GM12891 (cell line): Measurements from ENCODE around the gene UFC1.

ENCODE experiments used
- DNase-seq: peaks from one replicate; pipeline ENCODE4 v3.0.0; 2011; ENCODE audit warnings: low spot score; ENCODE audit not compliant: insufficient read length
- FAIRE-seq: peaks from 2 replicates; lab custom pipeline; 2011; peaks lifted over from hg19 to GRCh38; lab: Jason Lieb, UNC
- PAX5 ChIP-seq: IDR thresholded peaks from 2 replicates; pipeline ENCODE4 v1.6.1; 2011; ENCODE audit warnings: low read length, moderate library complexity, mild to moderate bottlenecking; ENCODE audit not compliant: insufficient read depth, severe bottlenecking
- POLR2A ChIP-seq: IDR thresholded peaks from 2 replicates; pipeline ENCODE4 v1.6.1; 2011; ENCODE audit warnings: low read depth, low read length, control low read depth
- POLR2AphosphoS5 ChIP-seq: IDR thresholded peaks from 2 replicates; pipeline ENCODE4 v1.6.1; 2011; ENCODE audit warnings: low read depth, low read length, control low read depth
- POU2F2 ChIP-seq: IDR thresholded peaks from 2 replicates; pipeline ENCODE4 v1.6.1; 2011; ENCODE audit warnings: low read depth, mild to moderate bottlenecking, control low read depth, low read length, moderate library complexity
- SPI1 ChIP-seq: IDR thresholded peaks from 2 replicates; pipeline ENCODE4 v1.6.1; 2011; ENCODE audit warnings: low read depth, low read length, control low read depth
- TAF1 ChIP-seq: IDR thresholded peaks from 2 replicates; pipeline ENCODE4 v1.6.1; 2011; ENCODE audit warnings: low read depth, low read length, control low read depth

The UFC1 gene

DNA sequence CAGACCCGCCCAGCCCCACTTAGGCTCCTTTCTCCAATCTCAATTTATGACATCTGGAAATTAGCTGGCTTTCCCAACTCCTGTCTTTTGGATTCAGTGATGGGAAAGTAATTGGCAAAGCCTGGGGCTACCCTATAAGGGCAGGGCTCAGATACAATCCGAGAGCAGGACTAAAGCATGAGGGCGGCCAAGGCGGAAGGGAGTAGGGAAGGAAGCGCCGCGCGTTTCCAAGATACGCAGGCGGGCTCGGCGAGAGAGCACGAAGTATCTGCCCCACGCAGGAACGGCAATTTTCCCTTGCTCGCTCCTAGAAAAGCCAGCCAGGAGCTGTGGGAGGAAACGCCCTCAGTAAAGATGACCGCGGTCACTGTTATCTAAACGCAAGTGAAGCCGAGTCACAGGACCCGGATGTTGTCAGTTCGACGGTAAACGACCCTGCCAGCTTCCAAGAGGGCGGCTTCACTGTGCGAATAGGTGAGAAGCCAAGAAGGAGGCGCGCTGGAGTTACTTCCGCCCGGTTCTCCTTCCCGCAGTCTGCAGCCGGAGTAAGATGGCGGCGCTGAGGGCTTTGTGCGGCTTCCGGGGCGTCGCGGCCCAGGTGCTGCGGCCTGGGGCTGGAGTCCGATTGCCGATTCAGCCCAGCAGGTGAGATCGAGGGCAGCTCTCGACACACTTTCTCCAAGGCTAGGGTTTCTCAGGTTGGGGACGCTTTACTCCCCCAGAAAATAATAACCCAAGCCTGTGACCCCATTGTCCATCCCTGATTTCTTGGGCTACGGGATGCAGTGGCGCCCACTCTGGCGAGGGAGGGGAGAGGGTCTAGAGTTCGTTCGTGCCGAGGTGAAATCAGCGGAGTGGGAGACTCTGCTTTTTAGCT is 48.3 kb downstream of the UFC1 start, which contains the start of gene NDUFS2:
Gene NDUFS2 (plus strand): TSS at position 532 of the 877 bp plus-strand sequence. CDS start 19 bp downstream, at position 551.
- TF ChIP-seq POLR2AphosphoS5 = peak; percentile 78
- TF ChIP-seq POLR2A = peak; percentile 93
- TF ChIP-seq TAF1 = peak; percentile 98
- TF ChIP-seq POU2F2 = peak; percentile 72
- no peak for TF ChIP-seq PAX5
- peak; percentile 89 for DNase-seq
- FAIRE-seq = peak; percentile 95

- FAIRE-seq (no peak), DNase-seq (no peak)
- no peak for TF ChIP-seq PAX5
- TF ChIP-seq POLR2A = no peak
- no peak for TF ChIP-seq TAF1
- no peak for TF ChIP-seq POU2F2
- TF ChIP-seq SPI1 = no peak
- no peak for TF ChIP-seq POLR2AphosphoS5
These were observed 52.8 kb downstream of the UFC1 start for GRCh38 chr1:161206411-161207140.

- DNase-seq (no peak), FAIRE-seq (no peak)
- no peak for TF ChIP-seq POLR2AphosphoS5
- no peak for TF ChIP-seq SPI1
- TF ChIP-seq POU2F2 = no peak
- no peak for TF ChIP-seq POLR2A
- TF ChIP-seq TAF1 = no peak
- TF ChIP-seq PAX5 = no peak
These were observed 53.4 kb downstream of the UFC1 start for GRCh38 chr1:161207173-161207572.
